ENCODE data around the gene C15orf62.

C15orf62 gene

DNA sequence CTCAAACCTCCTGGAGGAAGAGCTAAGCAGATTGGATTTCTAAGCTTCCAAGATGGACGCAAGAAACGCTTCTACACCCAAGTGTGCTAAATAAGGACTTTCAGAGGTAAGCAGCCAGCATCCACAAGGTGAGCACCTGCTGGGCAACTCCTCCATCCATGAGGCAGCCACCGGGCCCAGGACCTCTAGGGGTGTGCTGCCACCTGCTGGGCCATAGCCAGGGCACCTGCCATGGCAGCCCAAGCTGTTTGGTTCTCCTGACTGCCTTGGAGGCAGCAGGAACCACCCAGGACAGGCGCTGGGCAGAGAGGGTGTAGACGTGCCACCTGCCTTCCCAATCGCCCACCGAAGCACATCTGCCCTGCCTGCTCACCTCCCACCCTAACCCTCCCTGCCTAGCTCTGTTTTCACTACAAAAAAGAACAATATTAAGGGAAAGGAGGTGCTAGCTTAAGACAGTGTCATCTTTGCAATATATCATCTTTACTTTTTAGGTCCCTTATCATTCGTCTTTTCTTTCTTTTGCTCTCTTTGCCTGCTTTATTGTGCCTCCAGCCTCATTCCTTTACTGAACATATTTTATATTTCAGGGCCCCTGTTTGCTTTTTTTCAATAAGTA is 12.9 kb downstream of the C15orf62 start:
- DNase-seq (ENCODE audit: low spot score) = peak; percentile 86

DNA sequence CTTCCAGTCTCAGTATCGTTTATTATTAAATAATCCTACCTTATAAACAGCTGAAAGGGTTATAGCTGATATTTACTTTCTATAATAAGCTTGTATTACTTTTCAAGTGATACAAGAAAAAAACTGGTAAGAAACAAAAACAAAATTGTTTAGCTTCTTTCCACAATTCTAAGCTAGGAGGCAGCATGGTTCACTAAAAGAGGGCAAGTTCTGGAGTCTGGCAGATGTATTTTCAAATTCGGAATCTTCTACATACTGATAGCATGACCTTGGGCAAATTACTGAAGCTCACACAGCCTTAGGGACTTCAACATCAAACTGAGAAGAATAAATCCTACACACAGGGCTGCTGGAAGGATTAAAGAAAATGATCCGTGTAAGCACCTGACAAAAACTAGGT is 15.4 kb downstream of the C15orf62 start:
- DNase-seq (ENCODE audit: low spot score) = no peak

DNA sequence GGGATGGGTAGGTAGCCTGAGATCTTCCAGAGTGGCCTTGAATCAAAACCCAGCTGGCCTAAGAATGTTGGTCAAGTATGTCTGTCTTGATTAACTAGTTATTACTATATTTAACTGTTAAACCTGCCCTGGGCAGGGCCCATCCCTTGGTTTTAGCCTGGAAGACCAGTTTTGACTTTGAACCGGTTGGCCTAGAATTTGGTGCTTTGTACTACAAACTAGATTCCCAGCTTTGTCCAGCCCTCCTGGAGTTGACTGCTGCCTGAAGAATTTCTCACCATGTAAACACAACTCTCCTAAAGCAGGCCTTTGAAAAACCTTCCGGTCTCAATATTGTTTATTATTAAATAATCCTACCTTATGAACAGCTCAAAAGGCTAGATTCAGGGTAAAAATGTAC is 16.0 kb downstream of the C15orf62 start:
- no peak for DNase-seq (ENCODE audit: low spot score)

DNA sequence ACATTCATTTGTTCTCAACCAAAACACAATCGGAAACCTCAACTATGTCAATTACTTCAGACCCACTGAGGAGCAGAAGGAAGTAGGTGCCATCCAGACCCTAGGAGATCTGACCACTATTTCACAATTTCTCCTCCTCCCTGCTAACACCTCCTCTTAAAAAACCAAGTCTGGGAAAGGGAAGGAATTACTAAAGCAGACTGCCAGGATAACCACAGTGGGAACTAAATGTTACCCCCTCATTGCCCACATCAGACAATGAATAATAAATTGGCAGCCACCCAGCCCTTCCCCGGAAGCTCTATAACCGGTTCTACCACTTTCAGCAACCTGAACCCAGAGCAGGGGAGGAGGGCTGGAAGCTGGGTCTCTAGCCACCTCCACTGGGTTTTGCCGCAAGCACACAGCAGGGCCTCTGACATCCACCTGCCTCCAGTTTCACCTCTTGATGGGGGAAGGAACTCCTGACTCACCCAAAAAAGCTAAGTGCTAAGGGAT is 17.6 kb downstream of the C15orf62 start:
- DNase-seq (ENCODE audit: low spot score) = no peak

DNA sequence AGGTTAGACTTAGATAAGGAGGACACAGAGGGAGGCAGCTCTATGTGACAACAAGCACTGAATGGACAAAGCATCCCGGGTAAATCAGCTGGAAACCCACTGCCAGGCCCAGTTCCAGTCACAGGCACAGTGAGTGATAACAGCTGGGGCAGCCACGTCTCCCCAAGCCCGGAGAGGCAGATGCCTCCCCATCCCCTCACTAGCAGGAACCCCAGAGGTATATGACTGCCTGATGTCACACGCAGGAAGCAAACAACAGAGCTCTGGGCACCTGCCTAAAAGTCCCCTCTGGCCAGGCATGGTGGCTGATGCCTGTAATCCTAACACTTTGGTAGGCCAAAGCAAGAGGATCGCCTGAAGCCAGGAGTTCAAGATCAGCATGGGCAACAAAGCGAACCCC is 18.2 kb downstream of the C15orf62 start:
- no peak for DNase-seq (ENCODE audit: low spot score)

DNA sequence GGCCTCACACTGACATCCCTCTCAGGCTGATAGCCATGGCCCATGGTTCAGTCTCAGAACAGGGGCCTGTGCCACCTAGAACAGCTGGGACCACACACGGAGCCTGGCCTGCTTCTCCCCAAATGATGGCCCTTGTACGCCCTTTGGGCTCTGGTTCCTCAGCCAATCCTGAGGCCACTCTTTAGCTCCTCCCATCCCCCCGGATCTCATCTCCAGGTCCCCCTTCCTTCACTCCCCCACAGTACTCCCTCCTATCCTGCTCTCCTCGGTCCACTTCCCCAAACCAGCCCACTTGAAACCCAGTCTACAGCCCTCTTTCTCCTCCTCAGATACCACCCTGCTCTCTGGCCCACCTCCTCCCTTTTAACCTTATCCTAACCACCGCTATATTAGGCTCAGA is 19.3 kb downstream of the C15orf62 start:
- no peak for DNase-seq (ENCODE audit: low spot score)

DNA sequence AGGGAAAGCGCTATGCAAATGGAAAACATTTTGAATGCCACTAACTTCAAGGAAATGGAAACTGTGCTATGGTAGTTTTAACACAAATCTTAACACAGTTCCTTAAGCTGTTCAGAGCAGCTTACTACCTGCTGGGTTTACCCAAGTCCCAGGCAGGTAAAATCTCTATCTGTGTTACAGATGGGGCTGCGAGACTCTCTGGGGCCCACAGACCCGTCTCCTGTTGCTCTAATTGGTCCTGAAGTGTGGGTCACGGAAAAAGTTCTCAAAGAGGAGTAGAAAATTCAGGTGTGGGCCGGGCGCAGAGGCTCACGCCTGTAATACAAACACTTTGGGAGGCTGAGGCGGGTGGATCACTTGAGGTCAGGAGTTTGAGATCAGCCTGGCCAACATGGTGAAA is 20.2 kb downstream of the C15orf62 start:
- DNase-seq (ENCODE audit: low spot score) = no peak

DNA sequence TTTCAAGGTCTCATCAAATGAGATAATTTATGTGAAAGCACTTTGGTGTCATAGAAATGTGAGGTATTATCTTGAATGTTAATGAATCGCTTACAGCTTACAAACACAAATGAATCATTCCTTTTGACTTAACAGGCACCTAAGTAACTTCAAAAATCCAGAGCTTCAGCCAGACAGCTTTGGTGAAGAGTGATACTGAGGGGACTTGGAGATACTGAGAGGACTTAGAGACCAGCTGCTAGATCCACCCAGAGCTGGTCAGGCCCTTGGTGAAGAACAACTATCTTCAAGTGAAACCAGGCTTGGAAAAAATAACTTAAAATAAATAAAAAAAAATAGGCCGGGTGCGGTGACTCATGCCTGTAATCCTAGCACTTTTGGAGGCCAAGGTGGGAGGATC is 20.9 kb downstream of the C15orf62 start:
- no peak for DNase-seq (ENCODE audit: low spot score)

DNA sequence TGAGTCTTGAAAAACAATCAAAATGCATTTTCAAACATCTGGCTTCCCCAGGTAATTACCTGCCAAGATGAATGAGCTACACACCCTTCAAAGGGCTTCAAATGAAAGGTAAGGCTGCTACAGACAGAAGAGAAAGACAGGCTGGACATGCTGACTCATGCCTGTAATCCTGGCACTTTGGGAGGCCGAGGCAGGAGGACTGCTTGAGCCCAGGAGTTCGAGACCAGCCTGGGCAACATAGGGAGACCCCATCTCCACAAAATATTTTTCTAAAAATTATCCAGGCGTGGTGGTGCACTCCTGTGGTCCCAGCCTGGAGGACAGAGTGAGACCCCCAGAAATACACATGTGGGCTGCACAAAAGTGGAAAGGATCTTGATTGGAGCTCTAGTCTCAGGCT is 22.6 kb downstream of the C15orf62 start:
- no peak for DNase-seq (ENCODE audit: low spot score)

DNA sequence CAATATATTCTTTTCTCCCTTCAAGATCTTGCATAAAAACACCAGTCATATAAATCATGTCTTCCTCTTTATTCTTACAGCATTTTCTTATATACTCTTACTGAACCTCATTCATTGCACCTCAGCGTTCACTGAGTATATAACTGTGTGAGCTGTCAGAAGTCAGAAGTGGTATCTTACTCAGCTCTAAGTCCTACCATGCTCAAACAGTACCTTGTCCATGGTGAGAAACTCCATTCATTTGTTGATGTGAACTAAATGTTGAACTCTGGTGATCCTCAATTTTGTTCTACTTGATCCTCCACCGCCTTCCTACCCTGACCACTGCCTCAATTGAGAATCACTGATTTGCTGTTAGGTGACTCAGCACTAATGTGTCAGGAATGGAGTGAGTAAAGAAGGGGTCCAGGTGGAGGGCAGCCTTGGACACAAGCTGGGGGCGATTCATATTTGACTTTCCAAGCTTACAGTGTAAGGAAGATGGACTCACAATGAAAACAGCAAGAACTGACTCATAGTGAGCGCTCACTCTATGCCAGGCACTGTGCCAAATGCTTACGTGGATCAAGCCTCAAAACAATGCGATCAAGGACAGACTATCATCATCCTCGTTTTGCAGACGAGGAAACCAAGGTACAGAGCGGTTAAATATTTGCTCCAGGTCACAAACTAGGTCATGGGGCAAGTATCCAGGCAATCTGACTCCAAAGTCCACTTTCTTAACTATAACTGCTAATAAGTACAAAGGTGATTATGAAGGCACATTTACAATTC is 23.6 kb downstream of the C15orf62 start:
- no peak for DNase-seq (ENCODE audit: low spot score)

DNA sequence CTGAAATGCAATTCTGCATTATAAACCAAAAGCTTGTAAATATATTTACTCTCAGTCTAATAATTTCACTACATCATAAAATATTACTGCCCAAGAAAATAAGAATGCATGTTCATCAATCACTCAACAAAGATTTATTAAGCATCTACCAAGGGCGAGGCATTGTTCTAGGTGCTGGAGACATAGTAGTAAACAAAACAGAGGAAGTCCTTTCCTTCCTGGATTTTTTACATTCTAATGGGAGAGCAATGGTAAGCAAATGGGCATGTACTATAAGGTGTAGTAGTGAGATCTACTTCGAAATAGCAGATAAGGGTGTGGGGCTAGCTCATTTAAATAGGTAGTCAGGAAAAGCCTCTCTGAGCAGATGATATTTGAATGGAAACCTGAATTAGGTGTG is 26.3 kb downstream of the C15orf62 start:
- no peak for DNase-seq (ENCODE audit: low spot score)

DNA sequence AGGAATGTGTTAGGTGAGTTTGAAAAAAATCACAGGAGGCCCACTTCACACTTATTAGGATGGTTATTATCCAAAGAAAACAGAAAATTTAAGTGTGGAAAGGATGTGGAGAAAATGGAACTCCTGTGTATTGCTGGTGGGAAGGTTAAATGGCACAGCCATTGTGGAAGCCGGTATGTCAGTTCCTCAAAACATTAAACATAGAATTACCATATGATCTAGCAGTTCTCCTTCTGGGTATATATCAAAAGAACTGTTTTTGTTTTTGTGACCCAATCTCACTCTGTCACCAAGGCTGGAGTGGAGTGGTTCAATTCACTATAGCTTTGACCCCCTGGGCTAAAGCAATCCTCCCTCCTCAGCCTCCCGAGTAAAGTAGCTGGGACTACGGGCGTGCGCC is 26.7 kb downstream of the C15orf62 start:
- DNase-seq (ENCODE audit: low spot score) = no peak

DNA sequence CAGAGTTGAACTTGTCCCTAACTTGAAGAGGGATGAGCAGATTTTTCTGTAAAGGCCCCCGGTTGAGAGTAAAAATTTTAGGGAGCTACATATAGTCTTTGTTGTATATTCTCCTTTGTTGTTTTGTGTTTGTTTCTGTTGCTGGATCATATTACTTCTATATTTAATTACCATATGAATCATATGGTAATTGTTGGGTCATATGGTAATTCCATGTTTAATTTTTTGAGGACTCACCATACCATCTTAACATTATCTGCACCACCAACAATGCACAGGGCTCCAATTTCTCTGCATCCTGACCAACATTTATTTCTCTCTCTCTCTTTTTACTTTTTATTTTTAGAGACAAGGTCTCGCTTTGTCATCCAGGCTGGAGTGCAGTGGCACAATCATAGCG is 29.7 kb downstream of the C15orf62 start:
- no peak for DNase-seq (ENCODE audit: low spot score)

DNA sequence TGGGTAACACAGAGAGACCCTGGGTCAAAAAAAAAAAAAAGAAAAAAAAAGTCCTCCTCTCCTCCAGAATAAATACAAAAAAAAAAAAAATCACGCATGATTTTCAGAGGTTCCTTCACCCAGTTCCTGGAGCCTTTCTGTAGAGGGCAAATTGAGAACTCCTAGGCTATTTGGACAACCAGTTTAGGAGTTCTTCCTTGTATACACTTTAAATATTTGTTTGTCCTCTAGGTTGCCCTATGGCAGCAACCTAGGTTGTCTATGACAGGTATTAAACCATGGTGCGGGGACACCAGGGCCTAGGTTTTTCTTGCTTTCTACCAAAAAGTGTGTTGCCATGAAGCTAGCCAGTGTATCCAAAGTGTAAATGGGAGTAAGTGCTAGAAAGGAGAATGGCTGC is 33.3 kb downstream of the C15orf62 start:
- no peak for DNase-seq (ENCODE audit: low spot score)

DNA sequence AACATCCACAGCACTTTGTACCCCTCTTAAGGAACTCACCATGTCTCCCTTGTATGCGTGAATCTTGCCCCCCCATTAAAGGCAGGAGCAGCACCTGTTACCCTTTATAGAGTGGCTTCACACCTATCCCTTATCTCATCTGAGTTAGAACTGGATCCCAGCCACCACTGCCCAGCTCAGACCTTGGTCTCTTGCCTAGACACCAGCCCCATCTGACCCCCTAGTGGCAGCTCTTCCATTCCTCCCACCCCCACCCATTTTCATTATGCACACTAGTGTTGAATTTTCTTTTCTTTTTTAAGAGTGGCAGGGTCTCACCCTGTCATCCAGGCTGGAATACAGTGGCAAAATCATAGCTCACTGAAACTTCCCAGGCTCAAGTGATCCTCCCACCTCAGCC is 33.9 kb downstream of the C15orf62 start:
- DNase-seq (ENCODE audit: low spot score) = peak; percentile 23

DNA sequence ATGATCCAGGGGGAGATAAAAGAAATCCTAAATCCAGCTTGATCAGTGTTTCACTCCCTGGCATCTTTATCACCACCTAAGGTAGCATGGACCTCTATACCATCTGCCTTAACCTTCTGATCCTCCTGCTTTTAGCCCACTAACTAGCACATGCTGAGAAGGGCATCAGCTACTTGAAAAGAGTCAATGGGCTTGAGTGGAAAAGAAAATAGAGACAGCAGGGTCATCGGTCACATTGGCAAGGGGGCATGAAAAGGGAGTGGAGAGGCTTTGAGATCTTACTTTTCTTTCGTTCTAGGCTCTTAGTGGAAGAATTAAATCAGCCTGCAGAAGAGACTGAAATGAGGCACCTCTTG is 36.9 kb downstream of the C15orf62 start:
- DNase-seq (ENCODE audit: low spot score) = no peak

DNA sequence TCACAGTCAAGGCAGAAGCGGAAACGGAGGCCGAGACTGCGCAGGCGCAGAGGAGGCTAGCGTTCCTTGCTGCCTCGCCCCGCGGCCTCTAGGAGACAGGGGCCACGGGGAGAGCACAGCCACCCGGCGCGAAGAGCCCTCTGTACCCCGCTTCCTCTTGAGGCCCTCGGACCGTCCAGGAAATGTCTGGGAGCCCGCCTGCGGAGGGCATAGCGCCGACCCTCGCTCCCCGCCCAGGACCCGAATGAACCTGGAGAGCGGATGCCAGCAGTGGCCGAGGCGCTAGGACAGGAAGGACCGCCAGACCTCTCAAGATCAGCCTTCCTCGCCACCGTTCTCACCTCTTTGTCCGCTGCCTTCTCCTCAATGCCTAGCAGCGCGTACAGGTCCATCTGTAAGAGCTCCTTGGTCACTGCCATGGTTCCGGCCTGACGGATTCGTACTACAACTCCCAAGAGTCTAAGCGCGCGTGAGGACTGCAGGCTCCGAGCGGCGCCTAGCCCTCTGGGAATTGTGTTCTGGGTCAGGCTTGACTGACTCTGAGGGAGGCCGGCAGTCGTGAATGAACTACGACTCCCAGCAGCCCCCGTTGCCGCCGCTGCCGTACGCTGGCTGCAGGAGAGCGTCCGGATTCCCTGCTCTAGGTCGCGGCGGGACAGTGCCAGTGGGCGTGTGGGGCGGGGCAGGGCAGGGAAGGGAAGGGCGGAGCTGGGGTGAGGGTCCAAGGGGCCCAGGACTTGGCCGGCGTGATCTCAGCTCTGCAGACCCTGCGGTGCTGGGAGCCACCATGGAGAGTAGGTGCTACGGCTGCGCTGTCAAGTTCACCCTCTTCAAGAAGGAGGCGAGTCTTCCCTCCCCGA is 37.5 kb downstream of the C15orf62 start, which contains the start of the genes DNAJC17 and ZFYVE19:
Gene DNAJC17 (minus strand): TSS at position 446 of the 860 bp plus-strand sequence. CDS start 27 bp downstream, at position 419.
Gene ZFYVE19 (plus strand): TSS at position 62 of the 860 bp plus-strand sequence. CDS start 501 bp downstream, at position 563.
- DNase-seq (ENCODE audit: low spot score) = peak; percentile 98

DNA sequence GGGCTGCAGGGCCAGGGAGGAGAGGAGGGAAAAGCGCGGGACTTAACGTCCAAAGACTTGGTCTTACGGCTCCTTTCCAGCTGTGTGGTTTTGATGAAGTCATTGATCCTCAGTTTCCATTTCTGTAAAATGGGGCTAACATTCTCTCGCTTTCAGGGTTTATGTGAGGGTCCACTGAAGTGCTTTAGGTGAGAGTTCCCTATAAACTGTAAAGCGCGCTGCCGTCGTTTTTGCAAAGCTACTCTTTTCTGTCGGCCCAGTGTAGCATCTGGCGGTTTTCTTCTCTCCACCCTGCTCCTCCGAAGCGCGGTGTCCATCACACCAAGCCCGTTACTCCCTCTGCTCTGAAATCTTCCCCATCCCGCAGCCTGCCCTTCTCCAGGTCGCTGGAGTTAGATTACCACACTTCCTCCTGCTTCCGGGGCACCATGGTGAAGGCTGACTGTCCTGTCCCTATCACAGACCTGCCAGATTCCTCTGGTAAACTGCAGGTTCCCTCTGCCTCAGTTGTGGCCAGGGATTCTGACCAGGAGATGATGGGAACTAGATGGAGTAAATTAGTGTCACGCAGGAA is 38.2 kb downstream of the C15orf62 start:
- DNase-seq (ENCODE audit: low spot score) = no peak

DNA sequence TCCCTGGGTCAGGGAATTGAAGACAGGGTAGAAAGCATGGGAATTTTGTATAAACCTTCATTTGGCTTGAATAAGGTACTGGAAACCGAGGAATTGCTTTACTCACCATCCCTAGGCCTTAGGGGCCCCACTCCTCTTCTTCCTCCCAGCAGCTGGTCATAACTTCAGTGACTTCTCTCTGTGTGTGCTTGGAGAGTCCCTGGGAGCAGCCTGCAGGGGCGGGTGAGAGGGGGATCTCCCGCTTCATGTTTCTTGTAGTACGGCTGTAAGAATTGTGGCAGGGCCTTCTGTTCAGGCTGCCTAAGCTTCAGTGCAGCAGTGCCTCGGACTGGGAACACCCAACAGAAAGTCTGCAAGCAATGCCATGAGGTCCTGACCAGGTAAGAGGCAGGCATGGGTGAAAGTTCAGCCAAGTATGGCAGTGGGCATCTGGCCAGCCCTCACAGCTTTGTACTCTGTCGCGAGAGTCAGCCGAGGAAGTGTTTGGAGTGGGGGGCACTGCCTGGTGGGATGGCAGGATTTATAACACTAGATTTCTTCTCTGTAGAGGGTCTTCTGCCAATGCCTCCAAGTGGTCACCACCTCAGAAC is 39.2 kb downstream of the C15orf62 start:
- DNase-seq (ENCODE audit: low spot score) = no peak

DNA sequence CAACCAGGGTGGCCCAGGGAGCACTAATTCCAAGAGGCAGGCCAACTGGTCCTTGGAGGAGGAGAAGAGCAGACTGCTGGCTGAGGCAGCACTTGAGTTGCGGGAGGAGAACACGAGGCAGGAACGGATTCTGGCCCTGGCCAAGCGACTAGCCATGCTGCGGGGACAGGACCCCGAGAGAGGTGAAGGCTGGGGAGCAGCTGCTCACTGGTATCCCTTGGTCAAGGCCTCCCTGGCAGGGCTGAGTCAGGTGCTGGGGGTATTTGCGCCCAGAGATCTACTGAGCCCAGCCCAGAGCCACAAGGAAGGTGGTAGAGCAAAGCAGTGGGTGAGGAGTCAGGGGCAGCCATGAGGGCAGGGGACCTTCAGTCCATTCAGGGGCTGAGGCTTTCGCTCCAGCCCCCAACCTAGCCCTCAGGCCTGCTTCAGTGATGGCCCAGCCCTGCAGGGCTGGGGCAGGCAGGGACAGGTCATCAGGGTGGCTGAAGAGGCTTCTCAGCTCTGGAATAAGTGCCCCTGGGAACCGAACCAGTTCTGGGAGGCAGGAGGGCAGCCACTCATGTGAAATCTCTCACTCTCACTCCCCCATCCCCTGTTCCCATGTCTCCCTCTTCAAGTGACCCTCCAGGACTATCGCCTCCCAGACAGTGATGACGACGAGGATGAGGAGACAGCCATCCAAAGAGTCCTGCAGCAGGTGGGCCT is 43.1 kb downstream of the C15orf62 start:
- DNase-seq (ENCODE audit: low spot score) = no peak

DNA sequence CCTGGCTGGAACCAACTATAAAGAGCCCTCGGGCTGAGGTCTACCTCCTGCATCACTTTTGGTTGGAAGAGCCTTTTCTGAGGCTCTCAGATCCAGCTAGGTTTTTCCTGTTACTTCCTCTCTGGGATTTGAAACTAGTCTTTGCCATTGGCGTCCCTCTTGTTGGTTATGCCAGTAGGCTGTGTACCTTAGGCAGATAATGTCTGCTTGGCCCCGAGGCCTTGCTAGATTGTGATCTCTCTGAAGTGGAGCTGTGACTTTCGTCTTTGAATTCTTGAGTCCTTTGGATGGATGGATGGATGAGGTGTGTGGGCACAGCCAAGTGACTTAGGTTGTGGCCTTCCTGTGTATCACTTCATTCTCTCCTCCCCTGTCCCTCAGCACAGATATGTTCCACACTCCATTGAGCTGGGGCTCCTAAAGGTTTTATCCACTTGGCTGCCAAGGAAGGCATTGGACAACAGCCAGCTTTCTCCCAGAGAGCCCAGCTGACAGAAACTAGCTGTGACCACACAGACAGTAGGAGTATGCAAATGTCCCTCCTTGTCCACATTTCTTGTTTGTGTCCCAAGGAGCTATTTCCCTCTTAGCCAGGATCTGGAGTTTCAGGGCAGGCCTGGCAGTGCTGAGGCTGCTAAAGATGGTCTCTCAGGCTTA is 45.4 kb downstream of the C15orf62 start:
- no peak for DNase-seq (ENCODE audit: low spot score)
